ENCODE data around the gene YIPF1.

YIPF1 gene

DNA sequence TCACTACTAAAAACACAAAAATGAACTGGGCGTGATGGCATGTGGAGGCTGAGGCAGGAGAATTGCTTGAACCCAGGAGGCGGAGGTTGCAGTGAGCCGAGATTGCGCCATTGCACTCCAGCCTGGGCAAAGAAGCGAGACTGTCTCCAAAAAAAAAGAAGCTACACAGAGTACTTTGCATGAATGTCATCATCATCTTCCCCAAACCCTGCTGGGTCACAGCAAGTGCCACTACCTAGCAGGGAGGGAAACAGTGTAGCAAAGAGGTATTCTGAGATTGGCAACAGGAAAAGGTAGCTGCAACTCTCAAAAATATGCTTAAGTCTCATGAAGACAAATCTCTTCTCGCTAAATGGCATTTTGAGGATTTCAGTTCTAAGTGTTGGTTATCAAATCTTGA, 64.3 kb downstream of the YIPF1 start:
- TF ChIP-seq EGR1 (IDR thresholded peaks at IDR 0.05) (no peak), TAF1 (IDR thresholded peaks at IDR 0.05; ENCODE audit: low read depth) (no peak), CEBPB (IDR thresholded peaks at IDR 0.05) (no peak), ZBTB7A (IDR thresholded peaks at IDR 0.05; ENCODE audit: low read depth) (no peak), YY1 (IDR thresholded peaks at IDR 0.05; ENCODE audit: low read depth) (no peak)

- TF ChIP-seq TCF12 (IDR thresholded peaks at IDR 0.05; ENCODE audit: low read depth) = no peak
- no peak for TF ChIP-seq FOXM1 (IDR thresholded peaks at IDR 0.05; ENCODE audit: borderline replicate concordance, low read depth)
- TF ChIP-seq YY1 (IDR thresholded peaks at IDR 0.05; ENCODE audit: low read depth) = no peak
- TF ChIP-seq NFIC (IDR thresholded peaks at IDR 0.05) = no peak
Measured at GRCh38 chr1:53822931-53823330, 66.7 kb downstream of the YIPF1 start.

DNA sequence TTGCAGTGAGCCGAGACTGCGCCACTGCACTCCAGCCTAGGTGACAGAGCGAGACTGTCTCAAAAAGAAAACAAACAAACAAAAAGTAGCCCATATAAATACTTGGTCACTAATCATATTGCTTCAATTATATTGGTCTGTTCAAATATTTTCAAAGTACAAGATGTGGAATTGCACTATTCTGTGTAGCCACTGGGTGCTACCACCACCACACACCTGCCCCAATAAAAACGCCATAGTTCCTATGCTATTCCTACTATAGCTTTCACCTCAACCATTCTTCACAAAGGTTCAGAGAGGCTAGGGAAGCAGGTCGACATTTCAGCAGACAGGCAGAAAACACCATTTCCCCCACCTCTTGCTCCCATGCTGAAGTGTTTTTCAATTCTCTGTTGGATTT, 68.2 kb downstream of the YIPF1 start:
- TF ChIP-seq NFIC (IDR thresholded peaks at IDR 0.05) (no peak), TAF1 (IDR thresholded peaks at IDR 0.05; ENCODE audit: low read depth) (no peak), TCF12 (IDR thresholded peaks at IDR 0.05; ENCODE audit: low read depth) (no peak), YY1 (IDR thresholded peaks at IDR 0.05; ENCODE audit: low read depth) (no peak), EP300 (IDR thresholded peaks at IDR 0.05; ENCODE audit: borderline replicate concordance) (no peak), CREB1 (IDR thresholded peaks at IDR 0.05; ENCODE audit: low read depth) (no peak), TEAD4 (IDR thresholded peaks at IDR 0.05) (no peak), ZBTB7A (IDR thresholded peaks at IDR 0.05; ENCODE audit: low read depth) (no peak), FOXM1 (IDR thresholded peaks at IDR 0.05; ENCODE audit: borderline replicate concordance, low read depth) (no peak)

- TF ChIP-seq YY1 (IDR thresholded peaks at IDR 0.05; ENCODE audit: low read depth) (no peak), RAD21 (IDR thresholded peaks at IDR 0.05; ENCODE audit: low read depth) (no peak), EGR1 (IDR thresholded peaks at IDR 0.05) (no peak), TCF12 (IDR thresholded peaks at IDR 0.05; ENCODE audit: low read depth) (no peak), ZBTB7A (IDR thresholded peaks at IDR 0.05; ENCODE audit: low read depth) (no peak)
- TF ChIP-seq, protein P1, sequence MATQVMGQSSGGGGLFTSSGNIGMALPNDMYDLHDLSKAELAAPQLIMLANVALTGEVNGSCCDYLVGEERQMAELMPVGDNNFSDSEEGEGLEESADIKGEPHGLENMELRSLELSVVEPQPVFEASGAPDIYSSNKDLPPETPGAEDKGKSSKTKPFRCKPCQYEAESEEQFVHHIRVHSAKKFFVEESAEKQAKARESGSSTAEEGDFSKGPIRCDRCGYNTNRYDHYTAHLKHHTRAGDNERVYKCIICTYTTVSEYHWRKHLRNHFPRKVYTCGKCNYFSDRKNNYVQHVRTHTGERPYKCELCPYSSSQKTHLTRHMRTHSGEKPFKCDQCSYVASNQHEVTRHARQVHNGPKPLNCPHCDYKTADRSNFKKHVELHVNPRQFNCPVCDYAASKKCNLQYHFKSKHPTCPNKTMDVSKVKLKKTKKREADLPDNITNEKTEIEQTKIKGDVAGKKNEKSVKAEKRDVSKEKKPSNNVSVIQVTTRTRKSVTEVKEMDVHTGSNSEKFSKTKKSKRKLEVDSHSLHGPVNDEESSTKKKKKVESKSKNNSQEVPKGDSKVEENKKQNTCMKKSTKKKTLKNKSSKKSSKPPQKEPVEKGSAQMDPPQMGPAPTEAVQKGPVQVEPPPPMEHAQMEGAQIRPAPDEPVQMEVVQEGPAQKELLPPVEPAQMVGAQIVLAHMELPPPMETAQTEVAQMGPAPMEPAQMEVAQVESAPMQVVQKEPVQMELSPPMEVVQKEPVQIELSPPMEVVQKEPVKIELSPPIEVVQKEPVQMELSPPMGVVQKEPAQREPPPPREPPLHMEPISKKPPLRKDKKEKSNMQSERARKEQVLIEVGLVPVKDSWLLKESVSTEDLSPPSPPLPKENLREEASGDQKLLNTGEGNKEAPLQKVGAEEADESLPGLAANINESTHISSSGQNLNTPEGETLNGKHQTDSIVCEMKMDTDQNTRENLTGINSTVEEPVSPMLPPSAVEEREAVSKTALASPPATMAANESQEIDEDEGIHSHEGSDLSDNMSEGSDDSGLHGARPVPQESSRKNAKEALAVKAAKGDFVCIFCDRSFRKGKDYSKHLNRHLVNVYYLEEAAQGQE (IDR thresholded peaks at IDR 0.05; ENCODE audit: low read depth) = no peak
Measured at GRCh38 chr1:53819387-53819786, 70.2 kb downstream of the YIPF1 start.

- TF ChIP-seq ZBTB7A (IDR thresholded peaks at IDR 0.05; ENCODE audit: low read depth) = no peak
- no peak for TF ChIP-seq TCF12 (IDR thresholded peaks at IDR 0.05; ENCODE audit: low read depth)
- TF ChIP-seq TAF1 (IDR thresholded peaks at IDR 0.05; ENCODE audit: low read depth) = no peak
- no peak for TF ChIP-seq YY1 (IDR thresholded peaks at IDR 0.05; ENCODE audit: low read depth)
- TF ChIP-seq CEBPB (IDR thresholded peaks at IDR 0.05) = no peak
- TF ChIP-seq, protein P2, sequence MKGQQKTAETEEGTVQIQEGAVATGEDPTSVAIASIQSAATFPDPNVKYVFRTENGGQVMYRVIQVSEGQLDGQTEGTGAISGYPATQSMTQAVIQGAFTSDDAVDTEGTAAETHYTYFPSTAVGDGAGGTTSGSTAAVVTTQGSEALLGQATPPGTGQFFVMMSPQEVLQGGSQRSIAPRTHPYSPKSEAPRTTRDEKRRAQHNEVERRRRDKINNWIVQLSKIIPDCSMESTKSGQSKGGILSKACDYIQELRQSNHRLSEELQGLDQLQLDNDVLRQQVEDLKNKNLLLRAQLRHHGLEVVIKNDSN (IDR thresholded peaks at IDR 0.05) = no peak
- TF ChIP-seq FOXM1 (IDR thresholded peaks at IDR 0.05; ENCODE audit: borderline replicate concordance, low read depth) = no peak
- TF ChIP-seq CREB1 (IDR thresholded peaks at IDR 0.05; ENCODE audit: low read depth) = no peak
- TF ChIP-seq, protein P1 (IDR thresholded peaks at IDR 0.05; ENCODE audit: low read depth) = no peak
Measured at GRCh38 chr1:53811414-53811851, 78.2 kb downstream of the YIPF1 start.

DNA sequence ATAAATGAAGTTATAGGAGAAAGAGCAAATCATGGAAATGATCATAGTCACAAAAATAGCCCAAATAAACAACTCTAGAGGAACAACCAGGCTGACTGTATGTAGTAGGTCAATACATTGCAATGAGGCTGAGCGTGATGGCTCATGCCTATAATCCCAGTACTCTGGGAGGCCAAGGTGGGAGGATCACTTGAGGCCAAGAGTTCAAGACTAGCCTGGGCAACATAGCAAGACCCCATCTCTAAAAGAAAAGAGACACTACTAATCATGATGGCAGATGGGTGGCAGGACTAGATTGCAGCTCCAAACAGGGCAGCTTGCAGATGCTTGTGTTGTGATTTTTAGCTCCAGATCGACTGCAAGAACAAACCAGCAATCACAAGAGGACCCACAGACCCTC, 79.1 kb downstream of the YIPF1 start:
- TF ChIP-seq CEBPB (IDR thresholded peaks at IDR 0.05) = no peak
- TF ChIP-seq, protein P2 (IDR thresholded peaks at IDR 0.05) = no peak
- no peak for TF ChIP-seq YY1 (IDR thresholded peaks at IDR 0.05; ENCODE audit: low read depth)
- TF ChIP-seq, protein P1 (IDR thresholded peaks at IDR 0.05; ENCODE audit: low read depth) = no peak
- no peak for TF ChIP-seq TAF1 (IDR thresholded peaks at IDR 0.05; ENCODE audit: low read depth)
- TF ChIP-seq RAD21 (IDR thresholded peaks at IDR 0.05; ENCODE audit: low read depth) = no peak
- no peak for TF ChIP-seq MAX (IDR thresholded peaks at IDR 0.05)
- TF ChIP-seq EP300 (IDR thresholded peaks at IDR 0.05; ENCODE audit: borderline replicate concordance) = no peak
- no peak for TF ChIP-seq ZBTB7A (IDR thresholded peaks at IDR 0.05; ENCODE audit: low read depth)
- TF ChIP-seq NFIC (IDR thresholded peaks at IDR 0.05) = no peak
- no peak for TF ChIP-seq TCF12 (IDR thresholded peaks at IDR 0.05; ENCODE audit: low read depth)
- no peak for TF ChIP-seq CREB1 (IDR thresholded peaks at IDR 0.05; ENCODE audit: low read depth)
- no peak for TF ChIP-seq TEAD4 (IDR thresholded peaks at IDR 0.05)
- no peak for TF ChIP-seq FOXM1 (IDR thresholded peaks at IDR 0.05; ENCODE audit: borderline replicate concordance, low read depth)
- TF ChIP-seq EGR1 (IDR thresholded peaks at IDR 0.05) = no peak
